Mammary epithelial cell (primary cell): ENCODE results near the gene FGA.

Experiments used
- CTCF ChIP-seq, 2 donors: IDR thresholded peaks in 1 of 2; conservative IDR thresholded peaks in 1 of 2; 2 replicates each; pipeline ENCODE4 v1.5.1; 2011 to 2012; ENCODE audit warnings: inconsistent platforms in 2 of 2, low read length in 2 of 2, mild to moderate bottlenecking in 2 of 2, control low read depth in 1 of 2, low read depth in 1 of 2; ENCODE audit not compliant: insufficient read depth in 1 of 2; ENCODE audit errors: extremely low read depth in 1 of 2
- EZH2 ChIP-seq: IDR thresholded peaks from 2 replicates; pipeline ENCODE4 v1.6.1; 2012; ENCODE audit warnings: low read length, inconsistent platforms, borderline replicate concordance

GRCh38 chr4:154549894-154550790 lies 40.4 kb downstream of the FGA start, which contains the start of gene PLRG1:
- TF ChIP-seq CTCF (conservative IDR thresholded peaks at IDR 0.05 in 1 of 2, IDR thresholded peaks at IDR 0.05 in 1 of 2; ENCODE audit: extremely low read depth in 1 of 2, insufficient read depth in 1 of 2, low read depth in 1 of 2, low read length in 2 of 2), result peak in 1 of 2 donors; percentile 7
- TF ChIP-seq EZH2, result no peak
